MCF 10A (cell line): ENCODE results near the gene CTAGE1. TPM values are rescaled to one million over a fixed set of nuclear protein-coding genes. Genes with fewer than 3 reads are reported as not detected.

Experiments used
- Bru-seq: library from RNA; stranded (reverse); fragments of 400-500 nt; gene quantifications from one replicate; lab custom pipeline; 2021; lab: Mats Ljungman, UMichigan
- BruChase-seq, 2 experiments: library from RNA; stranded (reverse); fragments of 400-500 nt; gene quantifications; one replicate each; lab custom pipeline; 2021; lab: Mats Ljungman, UMichigan
- BruUV-seq: library from RNA; stranded (reverse); fragments of 400-500 nt; replicated peaks from 2 replicates; lab custom pipeline; 2021; lab: Mats Ljungman, UMichigan
- CTCF ChIA-PET: fragments of 300-600 bp; sonication (Branson Sonifier 250); formaldehyde crosslinking; extraction: SDS; loops from one replicate; lab custom pipeline; 2021; ENCODE audit warnings: antibody characterized with exemption, inconsistent platforms; lab: Yijun Ruan, JAX
- POLR2A ChIA-PET: fragments of 300-600, 350-650 bp; sonication (Branson Sonifier 250); formaldehyde crosslinking; extraction: SDS; loops from one replicate; lab custom pipeline; 2020; ENCODE audit warnings: antibody characterized with exemption, inconsistent platforms; lab: Yijun Ruan, JAX
- DNase-seq: peaks from one replicate; pipeline ENCODE4 v3.0.0-alpha.2; 2018; ENCODE audit not compliant: unreplicated experiment
- H3K27ac Mint-ChIP-seq: one replicate; pipeline ENCODE4 v1.8.0; 2022; ENCODE audit warnings: mild to moderate bottlenecking, low read depth, mixed read lengths; ENCODE audit not compliant: unreplicated experiment
- H3K27me3 Mint-ChIP-seq: one replicate; pipeline ENCODE4 v1.8.0; 2022; ENCODE audit warnings: mixed read lengths; ENCODE audit not compliant: insufficient read depth, unreplicated experiment
- H3K36me3 Mint-ChIP-seq: one replicate; pipeline ENCODE4 v1.8.0; 2022; ENCODE audit warnings: mild to moderate bottlenecking, moderate library complexity, mixed read lengths; ENCODE audit not compliant: insufficient read depth, unreplicated experiment
- H3K4me1 Mint-ChIP-seq: one replicate; pipeline ENCODE4 v1.8.0; 2022; ENCODE audit warnings: mixed read lengths; ENCODE audit not compliant: insufficient read depth, unreplicated experiment
- H3K4me3 Mint-ChIP-seq: one replicate; pipeline ENCODE4 v1.8.0; 2022; ENCODE audit warnings: mild to moderate bottlenecking, moderate library complexity, mixed read lengths; ENCODE audit not compliant: unreplicated experiment
- H3K9me3 Mint-ChIP-seq: one replicate; pipeline ENCODE4 v1.8.0; 2022; ENCODE audit warnings: mixed read lengths; ENCODE audit not compliant: unreplicated experiment
- intact Hi-C: fragments of 100-400 bp; cut with micrococcal nuclease; formaldehyde crosslinking; loops from 2 replicates; pipeline ENCODE4 v1.14.1; 2022
- long read RNA-seq: library from polyadenylated mRNA; stranded (forward); transcript quantifications from one replicate; pipeline ENCODE4 v2.0.0, GENCODE V29; 2022
- total RNA-seq: library from RNA; stranded (reverse); gene quantifications from 2 replicates; pipeline ENCODE4 v1.2.3, GENCODE V29; 2022
- TF ChIP-seq, protein P1 (sequence below): fragments of 200-600 bp; IDR thresholded peaks from one replicate; pipeline ENCODE4 v1.8.0; 2022; ENCODE audit warnings: antibody characterized with exemption, mild to moderate bottlenecking; ENCODE audit not compliant: unreplicated experiment

The CTAGE1 gene, protein sequence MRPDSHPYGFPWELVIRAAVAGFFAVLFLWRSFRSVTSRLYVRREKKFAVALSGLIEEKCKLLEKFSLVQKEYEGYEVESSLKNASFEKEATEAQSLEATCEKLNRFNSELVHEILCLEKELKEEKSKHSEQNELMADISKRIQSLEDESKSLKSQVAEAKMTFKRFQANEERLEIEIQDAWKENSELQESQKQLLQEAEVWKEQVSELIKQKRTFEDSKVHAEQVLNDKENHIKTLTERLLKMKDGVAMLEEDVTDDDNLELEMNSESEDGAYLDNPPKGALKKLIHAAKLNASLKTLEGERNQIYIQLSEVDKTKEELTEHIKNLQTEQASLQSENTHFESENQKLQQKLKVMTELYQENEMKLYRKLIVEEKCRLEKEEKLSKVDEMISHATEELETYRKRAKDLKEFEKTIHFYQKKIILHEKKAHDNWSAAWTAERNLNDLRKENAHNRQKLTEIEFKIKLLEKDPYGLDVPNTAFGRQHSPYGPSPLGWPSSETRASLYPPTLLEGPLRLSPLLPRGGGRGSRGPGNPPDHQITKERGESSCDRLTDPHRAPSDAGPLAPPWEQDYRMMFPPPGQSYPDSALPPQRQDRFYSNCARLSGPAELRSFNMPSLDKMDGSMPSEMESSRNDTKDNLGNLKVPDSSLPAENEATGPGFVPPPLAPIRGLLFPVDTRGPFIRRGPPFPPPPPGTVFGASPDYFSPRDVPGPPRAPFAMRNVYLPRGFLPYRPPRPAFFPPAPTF
- total RNA-seq = not detected in 2 replicates
- Bru-seq, nascent RNA = not detected
- BruChase-seq, experiment 1, labeled RNA remaining after a 6-hour chase = percentile 20 among the genes with signal in this experiment
- BruChase-seq, experiment 2, labeled RNA remaining after a 2-hour chase = percentile 12 among the genes with signal in this experiment
- long read RNA-seq = 0 reads

DNA sequence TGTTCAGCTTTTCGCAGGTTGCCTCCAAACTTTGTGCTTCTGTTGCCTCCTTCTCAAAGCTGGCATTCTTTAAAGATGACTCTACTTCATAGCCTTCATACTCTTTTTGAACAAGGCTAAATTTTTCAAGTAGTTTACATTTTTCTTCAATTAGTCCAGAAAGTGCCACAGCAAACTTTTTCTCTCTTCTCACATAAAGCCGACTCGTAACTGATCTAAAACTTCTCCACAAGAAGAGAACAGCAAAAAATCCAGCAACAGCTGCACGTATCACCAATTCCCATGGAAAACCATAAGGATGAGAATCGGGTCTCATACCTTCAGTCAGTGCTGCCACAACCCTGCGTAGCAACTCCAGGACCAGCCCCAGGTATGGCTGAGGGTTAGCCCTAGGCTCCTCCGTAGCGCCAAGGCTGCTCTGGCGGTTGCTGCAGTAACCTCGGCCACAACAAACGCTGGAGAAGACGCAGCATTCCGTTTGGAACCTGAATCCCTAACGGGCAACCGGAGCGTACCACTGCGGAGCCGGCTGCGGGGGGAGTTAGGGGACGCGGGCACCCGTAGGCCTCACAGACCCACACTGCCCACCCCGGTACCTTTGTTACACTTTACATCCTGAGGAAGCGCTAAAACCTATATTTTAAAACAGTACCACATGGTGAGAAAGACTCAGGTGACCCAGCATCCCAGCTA, at the start of gene CTAGE1:
CTAGE1 (minus strand) TSS at position 420 of the 693 bp plus-strand sequence; CDS start at position 316, 104 bp downstream.
- CTCF ChIA-PET = interaction anchor here (1.5 kb wide), 1 partner anchor 8 kb away, joined by 3 read pairs; no protein-coding TSS in a partner anchor
- intact Hi-C loops = no loop called here
- H3K36me3 Mint-ChIP-seq = no peaks in the 10 kb centered on the region
- no peak within 1 kb of the TSS for H3K4me3 Mint-ChIP-seq
- peaks cover 11% of the 10 kb centered on the region for H3K27me3 Mint-ChIP-seq
- H3K4me1 Mint-ChIP-seq = peaks cover 5% of the 10 kb centered on the region
- no peak for DNase-seq
- TF ChIP-seq, protein P1, sequence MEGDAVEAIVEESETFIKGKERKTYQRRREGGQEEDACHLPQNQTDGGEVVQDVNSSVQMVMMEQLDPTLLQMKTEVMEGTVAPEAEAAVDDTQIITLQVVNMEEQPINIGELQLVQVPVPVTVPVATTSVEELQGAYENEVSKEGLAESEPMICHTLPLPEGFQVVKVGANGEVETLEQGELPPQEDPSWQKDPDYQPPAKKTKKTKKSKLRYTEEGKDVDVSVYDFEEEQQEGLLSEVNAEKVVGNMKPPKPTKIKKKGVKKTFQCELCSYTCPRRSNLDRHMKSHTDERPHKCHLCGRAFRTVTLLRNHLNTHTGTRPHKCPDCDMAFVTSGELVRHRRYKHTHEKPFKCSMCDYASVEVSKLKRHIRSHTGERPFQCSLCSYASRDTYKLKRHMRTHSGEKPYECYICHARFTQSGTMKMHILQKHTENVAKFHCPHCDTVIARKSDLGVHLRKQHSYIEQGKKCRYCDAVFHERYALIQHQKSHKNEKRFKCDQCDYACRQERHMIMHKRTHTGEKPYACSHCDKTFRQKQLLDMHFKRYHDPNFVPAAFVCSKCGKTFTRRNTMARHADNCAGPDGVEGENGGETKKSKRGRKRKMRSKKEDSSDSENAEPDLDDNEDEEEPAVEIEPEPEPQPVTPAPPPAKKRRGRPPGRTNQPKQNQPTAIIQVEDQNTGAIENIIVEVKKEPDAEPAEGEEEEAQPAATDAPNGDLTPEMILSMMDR = no peak
- H3K9me3 Mint-ChIP-seq = no peaks in the 10 kb centered on the region
- POLR2A ChIA-PET = interaction anchor here (0.7 to 1.3 kb wide), 2 partner anchors 16 to 67 kb away, joined by 3 to 4 read pairs; no protein-coding TSS in a partner anchor
- no peak within 1 kb of the TSS for H3K27ac Mint-ChIP-seq
- BruUV-seq = no TSS peak

DNA sequence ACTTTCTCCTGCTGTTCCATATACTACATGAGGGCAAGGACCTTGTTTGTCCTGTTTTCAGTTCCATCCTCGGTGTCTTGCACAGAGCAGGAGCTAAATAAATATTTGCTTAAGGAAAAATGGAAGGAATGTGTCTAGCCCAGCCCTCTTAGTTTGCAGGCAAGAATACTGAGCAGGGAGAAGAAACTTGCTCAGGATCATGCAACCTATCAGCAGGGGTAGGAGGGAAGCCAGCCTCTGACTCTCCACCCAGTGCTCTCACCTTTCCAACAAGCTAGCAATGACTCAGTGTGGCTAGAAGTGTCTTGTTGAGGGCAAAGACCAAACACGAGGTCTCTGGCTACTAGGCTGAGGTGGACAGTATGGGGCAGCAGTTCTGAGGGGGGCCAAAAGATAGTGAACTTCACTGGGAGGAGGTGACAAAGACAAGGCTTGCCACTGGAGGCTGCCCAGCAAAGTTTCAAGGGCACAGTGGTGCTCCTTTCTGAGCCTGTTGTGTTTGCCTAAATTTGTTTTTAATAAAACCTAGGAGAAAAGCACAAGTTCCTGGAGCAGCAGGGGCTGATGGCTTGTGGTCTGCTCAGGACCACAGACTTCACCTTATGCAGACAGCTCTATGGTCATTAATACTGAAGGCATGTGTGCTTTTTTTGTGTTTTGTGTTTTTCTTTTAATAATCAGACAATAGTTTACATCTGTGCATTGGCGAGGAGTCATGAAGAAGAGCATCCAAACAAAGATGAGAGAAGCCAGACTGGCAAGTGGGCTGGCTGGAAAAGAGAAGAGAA, 49.1 kb upstream of the CTAGE1 start:
- H3K27me3 Mint-ChIP-seq = no peaks in the 10 kb centered on the region
- TF ChIP-seq, protein P1 = no peak
- POLR2A ChIA-PET = interaction anchor here (0.6 to 2.8 kb wide), 19 partner anchors 13 to 298 kb away, joined by 3 to 17 read pairs (median 4); partner anchors contain the start of gene GATA6
- CTCF ChIA-PET = interaction anchor here (0.7 to 1.0 kb wide), 2 partner anchors 97 to 431 kb away, joined by 3 read pairs; no protein-coding TSS in a partner anchor
- H3K4me1 Mint-ChIP-seq = peaks cover 27% of the 10 kb centered on the region
- peaks cover 6% of the 10 kb centered on the region for H3K9me3 Mint-ChIP-seq
- peak overlapping the region; percentile 98 for H3K27ac Mint-ChIP-seq
- intact Hi-C loops = loop anchor here (1.0 to 5.0 kb wide), 4 partner anchors 76 to 185 kb away; no protein-coding TSS in a partner anchor
- peak overlapping the region; percentile 60 for H3K4me3 Mint-ChIP-seq
- TSS peak; percentile 68 for BruUV-seq
- DNase-seq = peak; percentile 89
- no peaks in the 10 kb centered on the region for H3K36me3 Mint-ChIP-seq

DNA sequence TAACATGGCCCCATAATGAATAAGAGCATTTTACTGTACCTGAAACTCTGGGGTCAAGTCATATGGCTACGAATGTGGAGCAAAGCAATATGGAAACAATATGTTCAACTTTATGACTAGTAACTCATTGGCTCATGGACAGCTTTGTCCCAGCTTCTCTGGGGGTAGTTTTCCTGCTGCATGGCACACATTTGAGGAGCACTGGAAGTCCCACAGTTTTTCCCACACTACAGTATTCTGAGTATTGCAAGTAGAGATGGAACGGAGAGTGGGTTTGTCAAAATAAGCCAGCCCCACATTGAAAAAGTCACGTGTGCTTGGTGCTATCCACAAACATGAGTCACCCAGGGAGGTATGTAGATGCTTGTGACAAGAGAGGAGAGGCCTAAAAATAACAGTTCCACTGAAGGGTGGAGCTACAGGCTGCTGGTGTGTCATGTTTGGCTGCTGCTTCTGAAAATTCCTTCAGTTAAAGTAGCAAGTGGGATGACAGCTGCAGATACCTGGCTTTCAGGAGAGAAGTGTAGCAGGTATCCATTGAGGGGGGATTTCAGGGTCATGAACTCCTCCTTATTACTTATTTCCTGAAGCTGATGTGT, 48.2 kb upstream of the CTAGE1 start:
- intact Hi-C loops = loop anchor here (1.0 to 5.0 kb wide), 4 partner anchors 75 to 184 kb away; no protein-coding TSS in a partner anchor
- BruUV-seq = no TSS peak
- CTCF ChIA-PET = interaction anchor here (0.7 to 1.0 kb wide), 2 partner anchors 98 to 432 kb away, joined by 3 read pairs; no protein-coding TSS in a partner anchor
- H3K4me1 Mint-ChIP-seq = peaks cover 27% of the 10 kb centered on the region
- peak; percentile 96 for DNase-seq
- TF ChIP-seq, protein P1 = no peak
- POLR2A ChIA-PET = interaction anchor here (0.6 to 2.8 kb wide), 18 partner anchors 11 to 451 kb away, joined by 3 to 17 read pairs (median 4); partner anchors contain the start of gene GATA6
- no peaks in the 10 kb centered on the region for H3K27me3 Mint-ChIP-seq
- H3K27ac Mint-ChIP-seq = peak overlapping the region; percentile 98
- H3K4me3 Mint-ChIP-seq = peak overlapping the region; percentile 60
- no peaks in the 10 kb centered on the region for H3K36me3 Mint-ChIP-seq
- peaks cover 6% of the 10 kb centered on the region for H3K9me3 Mint-ChIP-seq
